T-helper 1 cell treated with Interleukin-12 subunit alpha and Interleukin-12 subunit beta and Interleukin-4 antibody, amounts not matched to agents 30 μg/mL and 1 μg/mL, for 36 hours (primary cell): ENCODE measurements around the gene ADM2.

ENCODE experiments used
- H3K27ac Mint-ChIP-seq: one replicate; pipeline ENCODE4 v1.8.0; 2021; ENCODE audit warnings: mild to moderate bottlenecking, mixed read lengths
- H3K27me3 Mint-ChIP-seq: one replicate; pipeline ENCODE4 v1.8.0; 2021; ENCODE audit warnings: low read depth, mixed read lengths
- H3K36me3 Mint-ChIP-seq: one replicate; pipeline ENCODE4 v1.8.0; 2021; ENCODE audit warnings: low read depth, mixed read lengths
- H3K4me1 Mint-ChIP-seq: one replicate; pipeline ENCODE4 v1.8.0; 2021; ENCODE audit warnings: low read depth, mixed read lengths
- H3K4me3 Mint-ChIP-seq: one replicate; pipeline ENCODE4 v1.8.0; 2021; ENCODE audit warnings: mild to moderate bottlenecking, moderate library complexity, mixed read lengths
- H3K9me3 Mint-ChIP-seq: one replicate; pipeline ENCODE4 v1.8.0; 2021; ENCODE audit warnings: mixed read lengths

The ADM2 gene

GRCh38 chr22:50456466-50457234, 24.7 kb upstream of the ADM2 start:
- Mint-ChIP-seq H3K27ac (no peak overlapping the region), H3K9me3 (no peaks in the 10 kb centered on the region), H3K36me3 (peaks cover 39% of the 10 kb centered on the region), H3K4me1 (peaks cover 3% of the 10 kb centered on the region), H3K4me3 (no peak overlapping the region), H3K27me3 (no peaks in the 10 kb centered on the region)

GRCh38 chr22:50459016-50459415, 22.3 kb upstream of the ADM2 start:
- no peaks in the 10 kb centered on the region for H3K27me3 Mint-ChIP-seq
- no peak overlapping the region for H3K4me3 Mint-ChIP-seq
- no peaks in the 10 kb centered on the region for H3K9me3 Mint-ChIP-seq
- peaks cover 40% of the 10 kb centered on the region for H3K36me3 Mint-ChIP-seq
- peaks cover 2% of the 10 kb centered on the region for H3K4me1 Mint-ChIP-seq
- no peak overlapping the region for H3K27ac Mint-ChIP-seq

GRCh38 chr22:50459496-50460140, 21.7 kb upstream of the ADM2 start:
- H3K4me3 Mint-ChIP-seq: no peak overlapping the region
- no peak overlapping the region for H3K27ac Mint-ChIP-seq
- no peaks in the 10 kb centered on the region for H3K27me3 Mint-ChIP-seq
- peaks cover 2% of the 10 kb centered on the region for H3K4me1 Mint-ChIP-seq
- no peaks in the 10 kb centered on the region for H3K9me3 Mint-ChIP-seq
- H3K36me3 Mint-ChIP-seq: peaks cover 39% of the 10 kb centered on the region

- no peaks in the 10 kb centered on the region for H3K27me3 Mint-ChIP-seq
- no peaks in the 10 kb centered on the region for H3K4me1 Mint-ChIP-seq
- no peak overlapping the region for H3K4me3 Mint-ChIP-seq
- no peaks in the 10 kb centered on the region for H3K9me3 Mint-ChIP-seq
- peaks cover 34% of the 10 kb centered on the region for H3K36me3 Mint-ChIP-seq
- no peak overlapping the region for H3K27ac Mint-ChIP-seq
Observed at GRCh38 chr22:50460938-50461337, 20.4 kb upstream of the ADM2 start.

GRCh38 chr22:50461536-50461935, 19.8 kb upstream of the ADM2 start:
- Mint-ChIP-seq H3K4me3 (no peak overlapping the region), H3K4me1 (no peaks in the 10 kb centered on the region), H3K9me3 (no peaks in the 10 kb centered on the region), H3K36me3 (peaks cover 40% of the 10 kb centered on the region), H3K27ac (no peak overlapping the region), H3K27me3 (no peaks in the 10 kb centered on the region)

- Mint-ChIP-seq H3K27ac (no peak overlapping the region), H3K27me3 (no peaks in the 10 kb centered on the region), H3K9me3 (no peaks in the 10 kb centered on the region), H3K4me1 (peaks cover 3% of the 10 kb centered on the region), H3K4me3 (no peak overlapping the region), H3K36me3 (peaks cover 42% of the 10 kb centered on the region)
Observed at GRCh38 chr22:50461979-50462540, 19.3 kb upstream of the ADM2 start.

GRCh38 chr22:50463188-50463900, 18.0 kb upstream of the ADM2 start:
- H3K27me3 Mint-ChIP-seq: no peaks in the 10 kb centered on the region
- H3K4me3 Mint-ChIP-seq: no peak overlapping the region
- no peaks in the 10 kb centered on the region for H3K9me3 Mint-ChIP-seq
- no peak overlapping the region for H3K27ac Mint-ChIP-seq
- peaks cover 3% of the 10 kb centered on the region for H3K4me1 Mint-ChIP-seq
- H3K36me3 Mint-ChIP-seq: peaks cover 35% of the 10 kb centered on the region

GRCh38 chr22:50464451-50464850, 16.9 kb upstream of the ADM2 start:
- Mint-ChIP-seq H3K4me1 (peaks cover 11% of the 10 kb centered on the region), H3K27me3 (no peaks in the 10 kb centered on the region), H3K9me3 (no peaks in the 10 kb centered on the region), H3K4me3 (no peak overlapping the region), H3K27ac (no peak overlapping the region), H3K36me3 (peaks cover 35% of the 10 kb centered on the region)

- Mint-ChIP-seq H3K27me3 (no peaks in the 10 kb centered on the region), H3K36me3 (peaks cover 33% of the 10 kb centered on the region), H3K4me1 (peaks cover 15% of the 10 kb centered on the region), H3K27ac (no peak overlapping the region), H3K9me3 (no peaks in the 10 kb centered on the region), H3K4me3 (no peak overlapping the region)
Observed at GRCh38 chr22:50465066-50465930, 16.0 kb upstream of the ADM2 start.

GRCh38 chr22:50467341-50467740, 14.0 kb upstream of the ADM2 start:
- peaks cover 31% of the 10 kb centered on the region for H3K4me1 Mint-ChIP-seq
- no peak overlapping the region for H3K4me3 Mint-ChIP-seq
- H3K9me3 Mint-ChIP-seq: no peaks in the 10 kb centered on the region
- peaks cover 26% of the 10 kb centered on the region for H3K36me3 Mint-ChIP-seq
- no peaks in the 10 kb centered on the region for H3K27me3 Mint-ChIP-seq
- no peak overlapping the region for H3K27ac Mint-ChIP-seq

- Mint-ChIP-seq H3K9me3 (no peaks in the 10 kb centered on the region), H3K27me3 (no peaks in the 10 kb centered on the region), H3K36me3 (peaks cover 26% of the 10 kb centered on the region), H3K4me1 (peaks cover 35% of the 10 kb centered on the region), H3K27ac (peak overlapping the region; percentile 86), H3K4me3 (no peak overlapping the region)
Observed at GRCh38 chr22:50467773-50468440, 13.4 kb upstream of the ADM2 start.

GRCh38 chr22:50468626-50469025, 12.7 kb upstream of the ADM2 start:
- peaks cover 41% of the 10 kb centered on the region for H3K4me1 Mint-ChIP-seq
- peaks cover 25% of the 10 kb centered on the region for H3K36me3 Mint-ChIP-seq
- peak overlapping the region; percentile 86 for H3K27ac Mint-ChIP-seq
- peak overlapping the region; percentile 68 for H3K4me3 Mint-ChIP-seq
- H3K9me3 Mint-ChIP-seq: no peaks in the 10 kb centered on the region
- no peaks in the 10 kb centered on the region for H3K27me3 Mint-ChIP-seq

- H3K27ac Mint-ChIP-seq: peak overlapping the region; percentile 86
- H3K9me3 Mint-ChIP-seq: no peaks in the 10 kb centered on the region
- H3K4me1 Mint-ChIP-seq: peaks cover 46% of the 10 kb centered on the region
- peak overlapping the region; percentile 68 for H3K4me3 Mint-ChIP-seq
- no peaks in the 10 kb centered on the region for H3K27me3 Mint-ChIP-seq
- peaks cover 23% of the 10 kb centered on the region for H3K36me3 Mint-ChIP-seq
Observed at GRCh38 chr22:50469377-50470305, 11.7 kb upstream of the ADM2 start.
